Measurements from ENCODE around the gene TRAF2. TPM values are rescaled to one million over a fixed set of nuclear protein-coding genes. Genes with fewer than 3 reads are reported as not detected.

Gene TRAF2
- total and polyA plus RNA-seq, 10 donors = 13.6 to 49.7 (median 24.3) TPM

- 83 to 95% (median 89%) methylated on average over 16 to 30 of the region's 30 CpGs for whole genome bisulfite sequencing, 5 donors
- TF ChIP-seq POLR2A (IDR thresholded peaks at IDR 0.05) (no peak), POLR2AphosphoS5 (IDR thresholded peaks at IDR 0.05) (no peak), CTCF (IDR thresholded peaks at IDR 0.05 in 8 of 11, conservative IDR thresholded peaks at IDR 0.05 in 3 of 11) (no peak)
- Histone ChIP-seq H3K27me3 (replicated peaks in 1 of 7) (no peaks in the 10 kb centered on the region), H3K36me3 (peaks cover 6 to 29% (median 25%) of the 10 kb centered on the region in 6 donors), H3K4me3 (no peak overlapping the region), H3K27ac (peak overlapping the region in 3 of 8 donors; percentile 96 to 97 (median 97)), H3K9me3 (no peaks in the 10 kb centered on the region), H3K4me1 (peaks cover 29 to 93% (median 72%) of the 10 kb centered on the region in 6 donors)
- DNase-seq = peak; percentile 87
- intact Hi-C loops (cut with DNase I; ENCODE audit: low total_unique reads) = loop anchor here (10.0 kb wide), 3 partner anchors 61 to 101 kb away; partner anchors contain the start of genes AJM1, FUT7, PHPT1 and TRAF2
Measured at GRCh38 chr9:136945333-136946227, 59.3 kb downstream of the TRAF2 start.

- TF ChIP-seq CTCF (IDR thresholded peaks at IDR 0.05 in 8 of 11, conservative IDR thresholded peaks at IDR 0.05 in 3 of 11) = no peak
- no peak for TF ChIP-seq POLR2AphosphoS5 (IDR thresholded peaks at IDR 0.05)
- TF ChIP-seq POLR2A (IDR thresholded peaks at IDR 0.05) = no peak
- intact Hi-C loops (cut with DNase I; ENCODE audit: low total_unique reads) = loop anchor here (10.0 kb wide), 3 partner anchors 62 to 102 kb away; partner anchors contain the start of genes AJM1, FUT7, PHPT1 and TRAF2
- Histone ChIP-seq H3K27me3 (replicated peaks in 1 of 7) (no peaks in the 10 kb centered on the region), H3K9me3 (no peaks in the 10 kb centered on the region), H3K4me3 (no peak overlapping the region), H3K36me3 (peaks cover 3 to 20% (median 17%) of the 10 kb centered on the region in 6 donors), H3K27ac (peak overlapping the region in 5 of 8 donors; percentile 34 to 91 (median 62)), H3K4me1 (peaks cover 30 to 93% (median 71%) of the 10 kb centered on the region in 6 donors)
- WGBS, 5 donors = 80 to 88% (median 81%) methylated on average over 19 to 27 of the region's 27 CpGs
- peak; percentile 81 for DNase-seq
Measured at GRCh38 chr9:136946228-136947027, 60.1 kb downstream of the TRAF2 start.

DNA sequence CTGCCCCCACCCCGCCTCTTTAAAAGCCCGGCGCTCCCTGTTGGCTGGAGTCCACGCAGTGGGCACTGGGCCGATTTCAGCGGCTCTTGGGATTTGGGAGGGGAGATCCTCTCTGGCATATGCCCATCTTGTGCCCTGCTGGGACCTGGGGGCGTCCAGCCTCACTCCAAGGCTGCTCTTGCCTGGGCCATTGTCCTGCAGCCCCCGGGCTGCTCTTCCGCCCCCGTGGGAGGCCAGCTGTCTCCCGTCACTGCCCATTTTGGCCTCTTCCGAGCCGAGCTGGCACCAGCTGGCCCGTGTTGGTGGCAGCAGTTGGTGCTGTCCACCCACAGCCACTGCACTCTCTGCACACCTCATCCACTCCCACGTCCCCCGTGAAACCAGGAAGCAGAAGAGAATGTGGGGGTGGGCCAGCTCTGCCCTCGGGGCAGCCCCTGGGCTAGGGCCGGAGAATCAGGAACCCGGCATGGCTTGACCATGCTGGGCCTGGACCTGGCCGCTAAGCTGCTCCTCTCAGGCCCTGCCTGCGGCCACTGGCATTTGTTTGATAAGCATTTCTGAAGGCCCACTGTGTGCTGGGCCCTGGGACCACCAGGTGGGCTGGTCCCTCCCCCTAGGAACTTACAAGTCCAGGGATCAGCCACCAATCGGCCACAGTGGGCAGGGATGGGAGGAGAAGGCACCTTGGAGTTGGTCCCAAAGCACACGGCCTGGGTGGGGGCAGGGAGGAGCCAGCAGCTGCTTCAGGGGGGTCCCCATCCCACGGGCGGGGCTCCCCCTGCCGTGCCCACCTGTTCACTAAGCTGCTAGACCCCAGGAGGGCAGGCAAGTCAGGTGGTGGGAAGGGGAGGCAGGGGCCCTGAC is 60.9 kb downstream of the TRAF2 start:
- Histone ChIP-seq H3K27me3 (replicated peaks in 1 of 7) (no peaks in the 10 kb centered on the region), H3K27ac (peak overlapping the region in 6 of 8 donors; percentile 9 to 91 (median 50)), H3K36me3 (peaks cover 3 to 12% (median 9%) of the 10 kb centered on the region in 6 donors), H3K4me1 (peaks cover 30 to 93% (median 68%) of the 10 kb centered on the region in 6 donors), H3K4me3 (no peak overlapping the region), H3K9me3 (no peaks in the 10 kb centered on the region)
- TF ChIP-seq POLR2AphosphoS5 (IDR thresholded peaks at IDR 0.05) (no peak), POLR2A (IDR thresholded peaks at IDR 0.05) (no peak), CTCF (IDR thresholded peaks at IDR 0.05 in 8 of 11, conservative IDR thresholded peaks at IDR 0.05 in 3 of 11) (no peak)
- peak; percentile 80 for DNase-seq
- 59 to 81% (median 63%) methylated on average over 16 to 26 of the region's 26 CpGs for WGBS, 5 donors
- intact Hi-C loops (cut with DNase I; ENCODE audit: low total_unique reads) = loop anchor here (10.0 kb wide), 3 partner anchors 62 to 102 kb away; partner anchors contain the start of genes AJM1, FUT7, PHPT1 and TRAF2

Data from spleen (tissue), 11 donors.